CD14-positive monocyte (primary cell): ENCODE measurements around the gene LZTR1. TPM values are rescaled to one million over a fixed set of nuclear protein-coding genes. Genes with fewer than 3 reads are reported as not detected.

Source experiments
- DNase-seq, 3 donors: peaks; one replicate each; pipeline ENCODE4 v3.0.0-alpha.2; 2011 to 2022
- H2AFZ ChIP-seq: 2 replicates; pipeline ENCODE4 v1.6.0; 2012; ENCODE audit warnings: mild to moderate bottlenecking, low read depth, low read length, inconsistent platforms; ENCODE audit not compliant: insufficient read depth, poor library complexity, severe bottlenecking
- H3K27ac ChIP-seq, 2 donors: 1 replicate in 1 of 2; 2 replicates in 1 of 2; pipeline ENCODE4 v1.5.1; 2012 to 2013; ENCODE audit warnings: low read length in 2 of 2, control low read depth in 1 of 2, inconsistent platforms in 1 of 2, low read depth in 1 of 2, mild to moderate bottlenecking in 1 of 2
- H3K27me3 ChIP-seq, 2 donors: one replicate each; pipeline versions ENCODE4 v1.6.0 to v1.6.1; 2011 to 2013; ENCODE audit warnings: low read length in 2 of 2; ENCODE audit not compliant: control insufficient read depth in 2 of 2, insufficient read depth in 2 of 2
- H3K36me3 ChIP-seq, 2 donors: replicated peaks in 1 of 2; 1 replicate in 1 of 2; 2 replicates in 1 of 2; pipeline versions ENCODE4 v1.5.1 to v1.6.1; 2012 to 2013; ENCODE audit warnings: low read length in 2 of 2, control low read depth in 1 of 2, inconsistent platforms in 1 of 2, mild to moderate bottlenecking in 1 of 2; ENCODE audit not compliant: insufficient read depth in 2 of 2, control insufficient read depth in 1 of 2
- H3K4me1 ChIP-seq, 2 donors: 1 replicate in 1 of 2; 2 replicates in 1 of 2; pipeline versions ENCODE4 v1.5.1 to v1.6.1; 2012 to 2013; ENCODE audit warnings: low read length in 2 of 2, control low read depth in 1 of 2, inconsistent platforms in 1 of 2, mild to moderate bottlenecking in 1 of 2, moderate library complexity in 1 of 2; ENCODE audit not compliant: insufficient read depth in 2 of 2, control insufficient read depth in 1 of 2
- H3K4me2 ChIP-seq: replicated peaks from 2 replicates; pipeline ENCODE3; 2012; ENCODE audit warnings: low read length, moderate library complexity, mild to moderate bottlenecking; ENCODE audit not compliant: poor library complexity, severe bottlenecking; ENCODE audit errors: extremely low read depth
- H3K4me3 ChIP-seq, 3 experiments: fragments of 200-600 bp in 1 of 3; sonication (generic) in 1 of 3; replicated peaks in 1 of 3; 1 replicate in 2 of 3; 2 replicates in 1 of 3; pipeline ENCODE4 v1.5.1; 2011 to 2013; ENCODE audit warnings: low read length in 3 of 3, mild to moderate bottlenecking in 3 of 3, control low read depth in 2 of 3, low read depth in 2 of 3, inconsistent platforms in 1 of 3, moderate library complexity in 1 of 3
- H3K79me2 ChIP-seq: 2 replicates; pipeline ENCODE4 v1.6.0; 2012; ENCODE audit warnings: mild to moderate bottlenecking, control low read depth, inconsistent platforms, low read length, moderate library complexity; ENCODE audit not compliant: insufficient read depth
- H3K9ac ChIP-seq: 2 replicates; pipeline ENCODE4 v1.6.0; 2017; ENCODE audit warnings: low read length, mild to moderate bottlenecking; ENCODE audit not compliant: insufficient read depth, poor library complexity, severe bottlenecking
- H3K9me3 ChIP-seq, 2 donors: replicated peaks in 1 of 2; 1 replicate in 1 of 2; 2 replicates in 1 of 2; pipeline versions ENCODE4 v1.5.1 to v1.6.1; 2012 to 2013; ENCODE audit warnings: low read length in 2 of 2, control low read depth in 1 of 2; ENCODE audit not compliant: control insufficient read depth in 1 of 2, insufficient read depth in 1 of 2
- H4K20me1 ChIP-seq: 2 replicates; pipeline ENCODE4 v1.6.0; 2012; ENCODE audit warnings: mild to moderate bottlenecking, low read length, control low read depth, moderate library complexity; ENCODE audit not compliant: insufficient read depth
- H3K27ac Mint-ChIP-seq, 7 donors: one replicate each; pipeline ENCODE4 v1.8.0; 2020; ENCODE audit warnings: mild to moderate bottlenecking in 7 of 7, mixed read lengths in 7 of 7, moderate library complexity in 6 of 7, inconsistent platforms in 2 of 7
- H3K27me3 Mint-ChIP-seq, 3 donors: one replicate each; pipeline ENCODE4 v1.8.0; 2021 to 2022; ENCODE audit warnings: low read depth in 3 of 3, mild to moderate bottlenecking in 3 of 3, mixed read lengths in 3 of 3, moderate library complexity in 3 of 3, inconsistent platforms in 1 of 3
- H3K36me3 Mint-ChIP-seq, 2 donors: one replicate each; pipeline ENCODE4 v1.8.0; 2020; ENCODE audit warnings: mixed read lengths in 2 of 2, inconsistent platforms in 1 of 2, mild to moderate bottlenecking in 1 of 2
- H3K4me1 Mint-ChIP-seq: one replicate; pipeline ENCODE4 v1.8.0; 2020; ENCODE audit warnings: mild to moderate bottlenecking, mixed read lengths
- H3K4me3 Mint-ChIP-seq, 2 donors: one replicate each; pipeline ENCODE4 v1.8.0; 2020; ENCODE audit warnings: mild to moderate bottlenecking in 2 of 2, mixed read lengths in 2 of 2, moderate library complexity in 1 of 2
- H3K9me3 Mint-ChIP-seq, 7 donors: one replicate each; pipeline ENCODE4 v1.8.0; 2020 to 2022; ENCODE audit warnings: mixed read lengths in 7 of 7, mild to moderate bottlenecking in 6 of 7, moderate library complexity in 6 of 7, inconsistent platforms in 2 of 7
- WGBS: methylation state at CpG from one replicate; pipeline ENCODE4 v1.1.5; 2013; ENCODE audit warnings: missing lambda C conversion rate; ENCODE audit not compliant: insufficient coverage; 5-methylcytosine and 5-hydroxymethylcytosine counted together
- intact Hi-C, 2 donors: fragments of 100-400 bp; cut with micrococcal nuclease; formaldehyde crosslinking; loops; one replicate each; pipeline versions ENCODE4 v1.15.0 to v1.15.1; 2023
- polyA plus RNA-seq, 3 donors: library from polyadenylated mRNA; depleted of rRNA in 1 of 3; unstranded in 2 of 3; stranded (reverse) in 1 of 3; fragments of 300-500 nt in 2 of 3; fragments of >200 nt in 1 of 3; fragmentation: Illumina TruSeq in 2 of 3; gene quantifications; 1 replicate in 2 of 3; 2 replicates in 1 of 3; pipeline ENCODE4 v1.2.3, GENCODE V29; 2012 to 2021
- TF ChIP-seq, protein P1 (sequence below): fragments of 200-600 bp; IDR thresholded peaks from one replicate; pipeline ENCODE4 v1.8.0; 2022; ENCODE audit warnings: antibody characterized with exemption, mild to moderate bottlenecking

LZTR1 gene
- polyA plus RNA-seq, 3 donors = 7.1 to 63.3 (median 11.5) TPM

DNA sequence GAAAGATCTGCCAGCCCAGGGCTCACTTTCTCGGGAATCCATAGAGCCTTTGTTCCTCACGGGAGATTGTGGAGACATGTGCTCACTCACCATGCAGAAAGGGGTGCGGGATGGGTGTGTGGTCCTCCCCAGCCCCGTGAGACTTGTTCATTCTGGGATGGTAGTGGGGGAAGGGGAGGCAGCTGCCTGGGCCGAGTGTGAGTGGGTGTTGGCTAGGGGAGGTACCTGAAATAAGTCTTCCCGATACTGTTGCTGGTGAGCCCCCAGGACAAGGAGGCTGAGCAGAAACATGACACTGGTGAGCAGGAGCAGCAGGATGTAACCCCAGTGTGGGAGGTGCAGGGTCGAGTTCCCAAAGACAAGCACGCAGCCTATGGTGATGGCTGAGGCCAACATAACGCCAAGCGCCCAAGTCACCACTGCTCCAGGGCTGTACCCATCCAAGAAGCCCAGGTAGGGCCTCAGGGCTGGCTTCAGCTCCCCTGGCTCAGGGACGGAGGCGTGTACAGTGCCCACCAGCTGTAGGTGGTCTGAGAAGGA lies 47.5 kb downstream of the LZTR1 start:
- Histone ChIP-seq H3K36me3 (no peaks in the 10 kb centered on the region), H3K4me1 (no peaks in the 10 kb centered on the region), H3K27ac (no peak overlapping the region), H3K9ac (no peak overlapping the region), H3K4me3 (no peak overlapping the region), H2AFZ (no peak overlapping the region), H3K27me3 (peaks cover 9 to 30% of the 10 kb centered on the region in 2 donors), H3K79me2 (no peaks in the 10 kb centered on the region), H4K20me1 (no peaks in the 10 kb centered on the region), H3K4me2 (no peak overlapping the region), H3K9me3 (no peaks in the 10 kb centered on the region)
- TF ChIP-seq, protein P1, sequence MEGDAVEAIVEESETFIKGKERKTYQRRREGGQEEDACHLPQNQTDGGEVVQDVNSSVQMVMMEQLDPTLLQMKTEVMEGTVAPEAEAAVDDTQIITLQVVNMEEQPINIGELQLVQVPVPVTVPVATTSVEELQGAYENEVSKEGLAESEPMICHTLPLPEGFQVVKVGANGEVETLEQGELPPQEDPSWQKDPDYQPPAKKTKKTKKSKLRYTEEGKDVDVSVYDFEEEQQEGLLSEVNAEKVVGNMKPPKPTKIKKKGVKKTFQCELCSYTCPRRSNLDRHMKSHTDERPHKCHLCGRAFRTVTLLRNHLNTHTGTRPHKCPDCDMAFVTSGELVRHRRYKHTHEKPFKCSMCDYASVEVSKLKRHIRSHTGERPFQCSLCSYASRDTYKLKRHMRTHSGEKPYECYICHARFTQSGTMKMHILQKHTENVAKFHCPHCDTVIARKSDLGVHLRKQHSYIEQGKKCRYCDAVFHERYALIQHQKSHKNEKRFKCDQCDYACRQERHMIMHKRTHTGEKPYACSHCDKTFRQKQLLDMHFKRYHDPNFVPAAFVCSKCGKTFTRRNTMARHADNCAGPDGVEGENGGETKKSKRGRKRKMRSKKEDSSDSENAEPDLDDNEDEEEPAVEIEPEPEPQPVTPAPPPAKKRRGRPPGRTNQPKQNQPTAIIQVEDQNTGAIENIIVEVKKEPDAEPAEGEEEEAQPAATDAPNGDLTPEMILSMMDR = no peak
- Mint-ChIP-seq H3K4me3 (no peak overlapping the region), H3K9me3 (peaks cover 0 to 5% (median 0%) of the 10 kb centered on the region in 7 donors), H3K36me3 (no peaks in the 10 kb centered on the region), H3K27ac (no peak overlapping the region), H3K4me1 (no peaks in the 10 kb centered on the region), H3K27me3 (peaks cover 30 to 37% (median 36%) of the 10 kb centered on the region in 3 donors)
- DNase-seq = no peak
- WGBS = 92% methylated on average over 12 of the region's 12 CpGs
- intact Hi-C loops = loop anchor here in 1 of 2 donors (10.0 kb wide), 1 partner anchor 65 kb away; the partner anchor contains the start of gene AIFM3

DNA sequence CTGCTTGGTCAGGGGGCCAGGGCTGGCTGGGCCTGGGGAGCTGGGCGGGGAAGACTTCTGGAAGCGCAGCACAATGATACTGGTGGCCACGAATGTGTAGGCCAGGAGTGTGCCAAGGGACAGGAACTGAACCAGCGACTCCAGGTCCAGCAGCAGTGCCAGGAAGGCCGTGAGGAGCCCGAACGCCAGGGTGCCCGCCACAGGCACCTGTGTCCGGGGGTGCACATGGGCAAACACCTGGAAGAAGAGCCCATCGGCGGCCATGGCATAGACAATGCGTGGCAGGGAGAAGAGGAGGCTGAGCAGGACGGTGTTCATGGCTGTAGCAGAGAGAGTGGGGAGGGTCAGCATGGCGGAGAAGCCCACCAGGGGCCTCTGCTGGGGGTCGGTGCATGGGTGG lies 47.9 kb downstream of the LZTR1 start:
- Mint-ChIP-seq H3K36me3 (no peaks in the 10 kb centered on the region), H3K4me3 (peak overlapping the region in 1 of 2 donors; percentile 36), H3K27ac (no peak overlapping the region), H3K4me1 (no peaks in the 10 kb centered on the region), H3K27me3 (peaks cover 32 to 39% (median 37%) of the 10 kb centered on the region in 3 donors), H3K9me3 (peaks cover 0 to 5% (median 0%) of the 10 kb centered on the region in 7 donors)
- Histone ChIP-seq H3K9ac (no peak overlapping the region), H3K27ac (no peak overlapping the region), H3K9me3 (no peaks in the 10 kb centered on the region), H2AFZ (no peak overlapping the region), H4K20me1 (no peaks in the 10 kb centered on the region), H3K79me2 (no peaks in the 10 kb centered on the region), H3K4me2 (no peak overlapping the region), H3K4me3 (no peak overlapping the region), H3K36me3 (no peaks in the 10 kb centered on the region), H3K27me3 (peaks cover 9 to 30% of the 10 kb centered on the region in 2 donors), H3K4me1 (no peaks in the 10 kb centered on the region)
- intact Hi-C loops = no loop called here
- WGBS = 96% methylated on average over 15 of the region's 15 CpGs
- TF ChIP-seq, protein P1 = no peak
- no peak for DNase-seq
